Activated CD8-positive, alpha-beta T cell treated with anti-CD3 and anti-CD28 coated beads, Interleukin-2, amount 10 ng/mL, durations not matched to agents 7 days and 5 days (primary cell): ENCODE results near the gene TMEM170A. TPM values are rescaled to one million over a fixed set of nuclear protein-coding genes. Genes with fewer than 3 reads are reported as not detected.
A peak's percentile ranks its signal among the peaks of the same experiment; 100 is the strongest.
"Not testable (repeated sequence)": the region's sequence is repeated elsewhere in the genome, so short reads cannot be mapped to it uniquely, and the experiment has no call there.

Experiments used
- ATAC-seq: fragments of 150-1000 bp; cut with Tn5 transposase; one replicate; pipeline ENCODE4 v1.10.0; 2021; ENCODE audit warnings: moderate library complexity
- CTCF ChIA-PET: fragments of 350-600 bp; sonication (Branson Sonifier 250); formaldehyde crosslinking; loops from one replicate; lab custom pipeline; 2021; ENCODE audit warnings: antibody characterized with exemption; lab: Charles Lee
- POLR2A ChIA-PET: fragments of 350-600 bp; sonication (Branson Sonifier 250); formaldehyde crosslinking; loops from one replicate; lab custom pipeline; 2021; ENCODE audit warnings: antibody characterized with exemption; lab: Charles Lee
- DNase-seq: peaks from one replicate; pipeline ENCODE4 v3.0.0-alpha.2; 2020
- H3K27ac Mint-ChIP-seq: one replicate; pipeline ENCODE4 v1.8.0; 2021; ENCODE audit warnings: mild to moderate bottlenecking, mixed read lengths
- H3K27me3 Mint-ChIP-seq: one replicate; pipeline ENCODE4 v1.8.0; 2021; ENCODE audit warnings: low read depth, mixed read lengths
- H3K36me3 Mint-ChIP-seq: one replicate; pipeline ENCODE4 v1.8.0; 2021; ENCODE audit warnings: low read depth, mixed read lengths
- H3K4me1 Mint-ChIP-seq: one replicate; pipeline ENCODE4 v1.8.0; 2021; ENCODE audit warnings: low read depth, mixed read lengths
- H3K4me3 Mint-ChIP-seq: one replicate; pipeline ENCODE4 v1.8.0; 2021; ENCODE audit warnings: mild to moderate bottlenecking, mixed read lengths
- H3K9me3 Mint-ChIP-seq: one replicate; pipeline ENCODE4 v1.8.0; 2022; ENCODE audit warnings: mixed read lengths; ENCODE audit not compliant: insufficient read depth
- total RNA-seq, 2 experiments: library from RNA; stranded (reverse); gene quantifications; one replicate each; pipeline ENCODE4 v1.2.3, GENCODE V29; 2021

The TMEM170A gene
- total RNA-seq, 2 experiments from 2014 or later, result 30.2 to 31.1 TPM

GRCh38 chr16:75461575-75461974, 2.9 kb downstream of the TMEM170A start:
- no peak overlapping the region for H3K27ac Mint-ChIP-seq
- H3K36me3 Mint-ChIP-seq, result peaks cover 27% of the 10 kb centered on the region
- peaks cover 42% of the 10 kb centered on the region for H3K4me1 Mint-ChIP-seq
- no peaks in the 10 kb centered on the region for H3K9me3 Mint-ChIP-seq
- H3K4me3 Mint-ChIP-seq, result no peak overlapping the region
- no peaks in the 10 kb centered on the region for H3K27me3 Mint-ChIP-seq
- CTCF ChIA-PET, result no interaction called here
- POLR2A ChIA-PET, result no interaction called here
- ATAC-seq (no peak), DNase-seq (no peak)

- CTCF ChIA-PET, result interaction anchor here (0.7 kb wide), 1 partner anchor 703 kb away, joined by 3 read pairs; no protein-coding TSS in a partner anchor
- POLR2A ChIA-PET, result no interaction called here
- no peak overlapping the region for H3K4me3 Mint-ChIP-seq
- H3K36me3 Mint-ChIP-seq, result peaks cover 27% of the 10 kb centered on the region
- no peaks in the 10 kb centered on the region for H3K27me3 Mint-ChIP-seq
- no peak for DNase-seq
- peaks cover 42% of the 10 kb centered on the region for H3K4me1 Mint-ChIP-seq
- ATAC-seq, result no peak
- no peaks in the 10 kb centered on the region for H3K9me3 Mint-ChIP-seq
- no peak overlapping the region for H3K27ac Mint-ChIP-seq
Observed at GRCh38 chr16:75460446-75460845, 4.0 kb downstream of the TMEM170A start.

DNA sequence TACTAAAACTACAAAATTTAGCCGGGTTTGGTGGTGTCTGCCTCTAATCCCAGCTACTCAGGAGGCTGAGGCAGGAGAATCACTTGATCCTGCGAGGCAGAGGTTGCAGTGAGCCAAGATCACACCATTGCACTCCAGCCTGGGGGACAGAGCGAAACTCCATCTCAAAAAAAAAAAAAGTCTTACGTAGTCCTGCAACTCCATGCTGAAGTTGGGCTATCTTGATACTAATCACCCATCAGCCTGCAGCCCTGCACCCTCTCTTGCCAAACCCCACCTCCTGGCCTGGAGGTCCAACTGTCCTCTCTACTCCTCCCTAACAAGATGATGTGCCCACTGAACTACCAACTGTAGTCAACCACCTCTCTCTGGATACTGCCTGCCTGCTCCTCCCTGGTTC, 4.8 kb downstream of the TMEM170A start:
- H3K9me3 Mint-ChIP-seq, result no peaks in the 10 kb centered on the region
- H3K27ac Mint-ChIP-seq, result peak overlapping the region; percentile 57
- CTCF ChIA-PET, result interaction anchor here (0.7 kb wide), 1 partner anchor 703 kb away, joined by 3 read pairs; no protein-coding TSS in a partner anchor
- H3K36me3 Mint-ChIP-seq, result peaks cover 27% of the 10 kb centered on the region
- peaks cover 39% of the 10 kb centered on the region for H3K4me1 Mint-ChIP-seq
- DNase-seq, result no peak
- POLR2A ChIA-PET, result interaction anchor here (1.3 kb wide), 1 partner anchor 26 kb away, joined by 4 read pairs; the partner anchor contains the start of gene CFDP1
- no peak overlapping the region for H3K4me3 Mint-ChIP-seq
- no peak for ATAC-seq
- no peaks in the 10 kb centered on the region for H3K27me3 Mint-ChIP-seq

DNA sequence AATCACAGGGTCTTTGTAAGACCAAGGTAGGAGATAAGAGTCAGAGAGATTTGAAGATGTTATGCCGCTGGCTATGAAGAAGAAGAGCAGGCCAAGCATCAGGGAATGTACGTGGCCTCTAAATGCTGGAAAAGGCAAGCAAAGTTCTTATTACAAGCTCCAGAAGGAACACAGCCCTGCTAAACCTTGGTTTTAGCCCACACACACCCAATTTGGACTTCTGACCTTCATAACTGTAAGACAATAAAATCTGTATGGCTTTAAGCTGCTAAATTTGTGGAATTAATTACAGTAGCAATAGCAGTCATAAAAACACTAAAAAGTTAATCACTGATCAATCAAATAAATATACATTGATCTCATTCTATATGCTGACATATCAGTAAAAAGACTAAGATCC, 6.0 kb downstream of the TMEM170A start:
- H3K4me3 Mint-ChIP-seq, result no peak overlapping the region
- H3K4me1 Mint-ChIP-seq, result peaks cover 38% of the 10 kb centered on the region
- no peak for ATAC-seq
- no peak for DNase-seq
- H3K36me3 Mint-ChIP-seq, result peaks cover 24% of the 10 kb centered on the region
- no peaks in the 10 kb centered on the region for H3K27me3 Mint-ChIP-seq
- ChIA-PET CTCF (no interaction called here), POLR2A (interaction anchor here (1.3 kb wide), 1 partner anchor 25 kb away, joined by 4 read pairs; the partner anchor contains the start of gene CFDP1)
- no peak overlapping the region for H3K27ac Mint-ChIP-seq
- no peaks in the 10 kb centered on the region for H3K9me3 Mint-ChIP-seq

- Mint-ChIP-seq H3K4me1 (peaks cover 34% of the 10 kb centered on the region), H3K4me3 (no peak overlapping the region), H3K36me3 (peaks cover 24% of the 10 kb centered on the region), H3K27ac (no peak overlapping the region), H3K27me3 (no peaks in the 10 kb centered on the region), H3K9me3 (no peaks in the 10 kb centered on the region)
- DNase-seq, result no peak
- POLR2A ChIA-PET, result no interaction called here
- no peak for ATAC-seq
- CTCF ChIA-PET, result interaction anchor here (0.9 to 1.0 kb wide), 2 partner anchors 25 to 59 kb away, joined by 3 read pairs; partner anchors contain the start of gene CFDP1
Observed at GRCh38 chr16:75458029-75458428, 6.5 kb downstream of the TMEM170A start.

GRCh38 chr16:75457485-75458021, 6.9 kb downstream of the TMEM170A start:
- no peak overlapping the region for H3K4me3 Mint-ChIP-seq
- ATAC-seq (no peak), DNase-seq (no peak)
- H3K4me1 Mint-ChIP-seq, result peaks cover 29% of the 10 kb centered on the region
- ChIA-PET POLR2A (no interaction called here), CTCF (interaction anchor here (0.9 to 1.0 kb wide), 2 partner anchors 24 to 59 kb away, joined by 3 read pairs; partner anchors contain the start of gene CFDP1)
- no peak overlapping the region for H3K27ac Mint-ChIP-seq
- H3K9me3 Mint-ChIP-seq, result no peaks in the 10 kb centered on the region
- no peaks in the 10 kb centered on the region for H3K27me3 Mint-ChIP-seq
- H3K36me3 Mint-ChIP-seq, result peaks cover 21% of the 10 kb centered on the region

DNA sequence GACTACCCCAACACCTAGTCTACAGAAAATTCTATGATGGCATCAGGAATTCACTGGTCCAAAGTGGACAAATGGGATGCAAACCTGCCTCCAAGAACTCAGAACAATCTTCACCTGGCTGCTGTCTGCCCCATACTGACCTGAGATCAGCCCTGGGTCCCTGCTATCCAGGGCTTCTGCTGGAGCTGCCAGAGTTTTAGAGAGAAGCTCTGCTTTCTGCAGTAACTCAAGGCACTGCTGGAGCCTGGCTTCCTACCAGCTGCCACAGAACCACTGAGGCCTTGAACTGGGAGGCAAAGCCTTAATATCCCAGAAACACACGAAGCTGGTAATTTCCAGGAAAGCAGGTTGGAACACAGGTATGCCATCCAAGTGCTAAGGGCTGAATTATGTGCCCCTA, 7.5 kb downstream of the TMEM170A start:
- no peaks in the 10 kb centered on the region for H3K27me3 Mint-ChIP-seq
- no peak overlapping the region for H3K4me3 Mint-ChIP-seq
- ChIA-PET POLR2A (no interaction called here), CTCF (interaction anchor here (0.7 to 1.1 kb wide), 3 partner anchors 8 to 60 kb away, joined by 3 to 5 read pairs (median 3); no protein-coding TSS in a partner anchor)
- DNase-seq (no peak), ATAC-seq (no peak)
- H3K4me1 Mint-ChIP-seq, result peaks cover 23% of the 10 kb centered on the region
- H3K27ac Mint-ChIP-seq, result no peak overlapping the region
- peaks cover 21% of the 10 kb centered on the region for H3K36me3 Mint-ChIP-seq
- H3K9me3 Mint-ChIP-seq, result no peaks in the 10 kb centered on the region

- CTCF ChIA-PET, result interaction anchor here (0.7 to 1.5 kb wide), 3 partner anchors 9 to 54 kb away, joined by 3 to 5 read pairs (median 4); partner anchors contain the start of gene CFDP1
- DNase-seq, ATAC-seq, H3K4me3 Mint-ChIP-seq, POLR2A ChIA-PET, H3K9me3 Mint-ChIP-seq, H3K27me3 Mint-ChIP-seq, H3K27ac Mint-ChIP-seq: not testable (repeated sequence)
- Mint-ChIP-seq H3K4me1 (peaks cover 19% of the 10 kb centered on the region), H3K36me3 (peaks cover 22% of the 10 kb centered on the region)
Observed at GRCh38 chr16:75456486-75456885, 8.0 kb downstream of the TMEM170A start.

GRCh38 chr16:75455677-75456076, 8.8 kb downstream of the TMEM170A start:
- H3K9me3 Mint-ChIP-seq, result no peaks in the 10 kb centered on the region
- peaks cover 10% of the 10 kb centered on the region for H3K4me1 Mint-ChIP-seq
- no peaks in the 10 kb centered on the region for H3K27me3 Mint-ChIP-seq
- ChIA-PET CTCF (interaction anchor here (0.7 to 1.5 kb wide), 3 partner anchors 10 to 22 kb away, joined by 4 to 5 read pairs (median 5); partner anchors contain the start of gene CFDP1), POLR2A (no interaction called here)
- no peak overlapping the region for H3K27ac Mint-ChIP-seq
- DNase-seq (no peak), ATAC-seq (no peak)
- H3K36me3 Mint-ChIP-seq, result peaks cover 27% of the 10 kb centered on the region
- no peak overlapping the region for H3K4me3 Mint-ChIP-seq

GRCh38 chr16:75452464-75453190, 11.9 kb downstream of the TMEM170A start:
- no peaks in the 10 kb centered on the region for H3K27me3 Mint-ChIP-seq
- H3K4me1 Mint-ChIP-seq, result peaks cover 2% of the 10 kb centered on the region
- no peak overlapping the region for H3K4me3 Mint-ChIP-seq
- H3K36me3 Mint-ChIP-seq, result peaks cover 21% of the 10 kb centered on the region
- ATAC-seq, result no peak
- ChIA-PET POLR2A (interaction anchor here (0.6 kb wide), 2 partner anchors 82 to 170 kb away, joined by 3 to 4 read pairs; no protein-coding TSS in a partner anchor), CTCF (interaction anchor here (1.1 to 1.3 kb wide), 3 partner anchors 10 to 51 kb away, joined by 3 read pairs; no protein-coding TSS in a partner anchor)
- no peaks in the 10 kb centered on the region for H3K9me3 Mint-ChIP-seq
- DNase-seq, result no peak
- no peak overlapping the region for H3K27ac Mint-ChIP-seq

DNA sequence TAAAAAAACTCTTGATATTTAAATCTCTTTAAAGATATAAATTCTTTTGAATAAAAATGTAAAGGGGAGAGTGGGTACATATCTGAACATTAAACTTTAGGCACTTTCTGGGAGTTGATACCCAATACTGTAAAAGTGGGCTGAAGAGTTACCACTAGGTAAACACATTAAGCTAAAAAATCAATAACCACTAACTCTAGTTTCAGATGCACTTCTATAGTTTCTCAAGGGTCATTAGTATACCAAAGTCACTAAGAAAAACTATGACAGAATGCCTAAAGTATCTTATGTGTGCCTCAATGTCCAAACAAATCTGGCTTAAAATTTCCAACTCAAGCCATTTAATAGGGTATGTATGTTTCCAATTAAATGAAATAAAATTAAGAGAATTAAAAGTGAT, 18.1 kb downstream of the TMEM170A start:
- no peak for DNase-seq
- H3K4me3 Mint-ChIP-seq, result no peak overlapping the region
- POLR2A ChIA-PET, result no interaction called here
- no peak overlapping the region for H3K27ac Mint-ChIP-seq
- no peaks in the 10 kb centered on the region for H3K9me3 Mint-ChIP-seq
- H3K4me1 Mint-ChIP-seq, result no peaks in the 10 kb centered on the region
- H3K36me3 Mint-ChIP-seq, result peaks cover 23% of the 10 kb centered on the region
- H3K27me3 Mint-ChIP-seq, result no peaks in the 10 kb centered on the region
- CTCF ChIA-PET, result interaction anchor here (0.7 kb wide), 1 partner anchor 70 kb away, joined by 3 read pairs; no protein-coding TSS in a partner anchor
- ATAC-seq, result no peak
